ENCODE measurements around the gene LRP11. TPM values are rescaled to one million over a fixed set of nuclear protein-coding genes. Genes with fewer than 3 reads are reported as not detected.

LRP11 gene
- total and polyA plus RNA-seq, 10 of the 15 experiments (the other 5 are each of a cell fraction or from before 2014, with no cell fraction given), result under 0.01 to 0.23 (median 0.03) TPM; not detected in 6

GRCh38 chr6:149815788-149816187 is 48.4 kb downstream of the LRP11 start:
- ChIA-PET SMC1A (ENCODE audit: uncharacterized antibody, unreplicated experiment) (interaction anchor here (1.0 to 1.2 kb wide), 3 partner anchors 8 to 90 kb away, joined by 3 to 4 read pairs (median 4); no protein-coding TSS in a partner anchor), CTCF (interaction anchor here (0.8 to 0.9 kb wide), 2 partner anchors 10 to 51 kb away, joined by 3 read pairs; no protein-coding TSS in a partner anchor), POLR2A (interaction anchor here (1.1 kb wide), 1 partner anchor 217 kb away, joined by 6 read pairs; no protein-coding TSS in a partner anchor), RAD21 (ENCODE audit: unreplicated experiment) (interaction anchor here (1.2 kb wide), 1 partner anchor 50 kb away, joined by 3 read pairs; no protein-coding TSS in a partner anchor)
- H3K36me3 ChIP-seq (ENCODE audit: control insufficient read depth in 2 of 2, insufficient read depth in 2 of 2, low read length in 1 of 2), result no peaks in the 10 kb centered on the region
- no peaks in the 10 kb centered on the region for H3K9me3 ChIP-seq (replicated peaks; ENCODE audit: control insufficient read depth, insufficient read depth, low read length)
- no TSS peak for BruUV-seq (replicated peaks)
- DNase-seq (ENCODE audit: low read depth, low spot score), result no peak
- H3K4me2 ChIP-seq (ENCODE audit: control insufficient read depth, insufficient read depth), result no peak overlapping the region; the same call in 1 of the 2 replicates
- no peak overlapping the region for H3K9ac ChIP-seq (ENCODE audit: control insufficient read depth, insufficient read depth, low read length)
- TF ChIP-seq SPI1 (IDR thresholded peaks at IDR 0.05; ENCODE audit: borderline replicate concordance, insufficient read depth, low read depth, low read length) (peak; percentile 54; the same call in 1 of the 2 replicates), YBX1 (IDR thresholded peaks at IDR 0.05) (no peak)
- peak; percentile 60 for ATAC-seq
- H3K4me3 ChIP-seq, result no peak overlapping the region
- 70% methylated on average over 4 of the region's 4 CpGs for WGBS (ENCODE audit: insufficient coverage, insufficient replicate concordance, low lambda C conversion rate, missing lambda C conversion rate)
- peaks cover 5% of the 10 kb centered on the region; the same call in 1 of the 2 replicates for H3K4me1 ChIP-seq (ENCODE audit: control insufficient read depth, insufficient read depth, low read length)
- no peaks in the 10 kb centered on the region for H3K27me3 ChIP-seq (replicated peaks in 1 of 2; ENCODE audit: control insufficient read depth in 2 of 2, insufficient read depth in 2 of 2, low read length in 1 of 2)
- H4K20me1 ChIP-seq (ENCODE audit: control insufficient read depth, insufficient read depth), result no peaks in the 10 kb centered on the region
- H3K27ac ChIP-seq (ENCODE audit: control insufficient read depth, insufficient read depth), result no peak overlapping the region
- no peaks in the 10 kb centered on the region for H3K79me2 ChIP-seq (ENCODE audit: control insufficient read depth, insufficient read depth, low read length)
- FAIRE-seq, result no peak
- in situ Hi-C loops (cut with MboI), result no loop called here
- no peak overlapping the region for H2AFZ ChIP-seq (ENCODE audit: control insufficient read depth, low read depth, low read length)
- intact Hi-C loops (cut with micrococcal nuclease; ENCODE audit: unreplicated experiment), result no loop called here

GRCh38 chr6:149813351-149813750 is 50.8 kb downstream of the LRP11 start:
- H3K4me2 ChIP-seq (ENCODE audit: control insufficient read depth, insufficient read depth), result no peak overlapping the region
- 100% methylated on average over 3 of the region's 3 CpGs for WGBS (ENCODE audit: insufficient coverage, insufficient replicate concordance, low lambda C conversion rate, missing lambda C conversion rate)
- H3K79me2 ChIP-seq (ENCODE audit: control insufficient read depth, insufficient read depth, low read length), result no peaks in the 10 kb centered on the region
- ChIA-PET POLR2A (no interaction called here), RAD21 (ENCODE audit: unreplicated experiment) (no interaction called here), CTCF (interaction anchor here (0.6 to 1.0 kb wide), 2 partner anchors 76 to 970 kb away, joined by 3 read pairs; no protein-coding TSS in a partner anchor), SMC1A (ENCODE audit: uncharacterized antibody, unreplicated experiment) (interaction anchor here (1.3 kb wide), 1 partner anchor 9 kb away, joined by 3 read pairs; no protein-coding TSS in a partner anchor)
- H3K9me3 ChIP-seq (replicated peaks; ENCODE audit: control insufficient read depth, insufficient read depth, low read length), result no peaks in the 10 kb centered on the region
- no peak for ATAC-seq
- peaks cover 5% of the 10 kb centered on the region; the same call in 1 of the 2 replicates for H3K4me1 ChIP-seq (ENCODE audit: control insufficient read depth, insufficient read depth, low read length)
- no peaks in the 10 kb centered on the region for H3K36me3 ChIP-seq (ENCODE audit: control insufficient read depth in 2 of 2, insufficient read depth in 2 of 2, low read length in 1 of 2)
- H3K9ac ChIP-seq (ENCODE audit: control insufficient read depth, insufficient read depth, low read length), result no peak overlapping the region
- DNase-seq (ENCODE audit: low read depth, low spot score), result no peak
- no peaks in the 10 kb centered on the region for H3K27me3 ChIP-seq (replicated peaks in 1 of 2; ENCODE audit: control insufficient read depth in 2 of 2, insufficient read depth in 2 of 2, low read length in 1 of 2)
- no TSS peak for BruUV-seq (replicated peaks)
- in situ Hi-C loops (cut with MboI), result no loop called here
- no peaks in the 10 kb centered on the region for H4K20me1 ChIP-seq (ENCODE audit: control insufficient read depth, insufficient read depth)
- no peak overlapping the region for H3K4me3 ChIP-seq
- H2AFZ ChIP-seq (ENCODE audit: control insufficient read depth, low read depth, low read length), result no peak overlapping the region
- no peak for FAIRE-seq
- intact Hi-C loops (cut with micrococcal nuclease; ENCODE audit: unreplicated experiment), result no loop called here
- no peak overlapping the region for H3K27ac ChIP-seq (ENCODE audit: control insufficient read depth, insufficient read depth)
- TF ChIP-seq TCF12 (IDR thresholded peaks at IDR 0.05; ENCODE audit: low read depth, low read length) (no peak), SPI1 (IDR thresholded peaks at IDR 0.05; ENCODE audit: borderline replicate concordance, insufficient read depth, low read depth, low read length) (no peak), GABPA (IDR thresholded peaks at IDR 0.05; ENCODE audit: low read depth) (no peak), RUNX3 (IDR thresholded peaks at IDR 0.05; ENCODE audit: low read length) (no peak), MYC (IDR thresholded peaks at IDR 0.05; ENCODE audit: insufficient read depth, insufficient read length, insufficient replicate concordance, low read length, severe bottlenecking) (no peak), ZBTB4 (CRISPR knock-in tag; IDR thresholded peaks at IDR 0.05) (no peak), ZNF217 (IDR thresholded peaks at IDR 0.05) (no peak), YBX1 (IDR thresholded peaks at IDR 0.05) (no peak), IKZF1 (conservative IDR thresholded peaks at IDR 0.05) (no peak), KDM1A (IDR thresholded peaks at IDR 0.05; ENCODE audit: borderline replicate concordance) (no peak), IRF5 (IDR thresholded peaks at IDR 0.05; ENCODE audit: borderline replicate concordance) (no peak), YY1 (IDR thresholded peaks at IDR 0.05; ENCODE audit: low read depth, low read length) (no peak), SIX5 (IDR thresholded peaks at IDR 0.05; ENCODE audit: low read depth, low read length, severe bottlenecking) (no peak)
